ENCODE results near the gene NRAP.

DNA sequence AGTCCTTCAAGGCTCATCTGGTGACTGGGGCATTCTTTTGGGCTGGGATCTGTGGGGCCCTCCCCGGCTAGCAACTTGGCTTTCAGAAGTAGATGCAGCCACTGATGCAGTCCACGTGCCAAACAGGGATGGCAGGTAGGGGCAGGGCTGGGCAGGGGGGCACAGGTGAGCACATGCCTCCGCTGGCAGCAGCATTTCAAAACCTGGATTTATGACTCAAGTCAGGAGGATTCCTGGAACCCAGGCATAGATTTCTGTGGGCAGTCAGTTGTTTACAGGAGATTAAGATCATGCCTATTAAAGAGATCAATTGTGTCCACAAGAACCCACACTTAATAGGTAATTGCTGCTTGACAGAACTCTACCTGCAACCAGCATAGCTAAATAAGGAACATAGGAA lies 111.8 kb downstream of the NRAP start:
- TF ChIP-seq, protein P1, sequence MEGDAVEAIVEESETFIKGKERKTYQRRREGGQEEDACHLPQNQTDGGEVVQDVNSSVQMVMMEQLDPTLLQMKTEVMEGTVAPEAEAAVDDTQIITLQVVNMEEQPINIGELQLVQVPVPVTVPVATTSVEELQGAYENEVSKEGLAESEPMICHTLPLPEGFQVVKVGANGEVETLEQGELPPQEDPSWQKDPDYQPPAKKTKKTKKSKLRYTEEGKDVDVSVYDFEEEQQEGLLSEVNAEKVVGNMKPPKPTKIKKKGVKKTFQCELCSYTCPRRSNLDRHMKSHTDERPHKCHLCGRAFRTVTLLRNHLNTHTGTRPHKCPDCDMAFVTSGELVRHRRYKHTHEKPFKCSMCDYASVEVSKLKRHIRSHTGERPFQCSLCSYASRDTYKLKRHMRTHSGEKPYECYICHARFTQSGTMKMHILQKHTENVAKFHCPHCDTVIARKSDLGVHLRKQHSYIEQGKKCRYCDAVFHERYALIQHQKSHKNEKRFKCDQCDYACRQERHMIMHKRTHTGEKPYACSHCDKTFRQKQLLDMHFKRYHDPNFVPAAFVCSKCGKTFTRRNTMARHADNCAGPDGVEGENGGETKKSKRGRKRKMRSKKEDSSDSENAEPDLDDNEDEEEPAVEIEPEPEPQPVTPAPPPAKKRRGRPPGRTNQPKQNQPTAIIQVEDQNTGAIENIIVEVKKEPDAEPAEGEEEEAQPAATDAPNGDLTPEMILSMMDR (IDR thresholded peaks at IDR 0.05): no peak
- no peak for TF ChIP-seq POLR2A (IDR thresholded peaks at IDR 0.05)
